ENCODE measurements around the gene EMC1.

The EMC1 gene

GRCh38 chr1:19205403-19205802 is 45.9 kb downstream of the EMC1 start:
- H3K4me1 ChIP-seq, result peaks cover 23 to 70% (median 42%) of the 10 kb centered on the region in 10 experiments
- H3K9me3 ChIP-seq (replicated peaks in 1 of 11), result no peaks in the 10 kb centered on the region
- TF ChIP-seq Cebpa-rat (IDR thresholded peaks at IDR 0.05), result no peak
- no peak overlapping the region for H3K27ac ChIP-seq
- peak overlapping the region in 7 of 11 experiments; percentile 10 to 95 (median 43); a peak in 7 of 22 replicates for H3K4me2 ChIP-seq
- H3K9ac ChIP-seq, result no peak overlapping the region
- no peak overlapping the region for H3K4me3 ChIP-seq
- peaks cover 18 to 62% (median 33%) of the 10 kb centered on the region in 11 experiments for H3K36me3 ChIP-seq
- no peaks in the 10 kb centered on the region for H3K27me3 ChIP-seq
- H4K20me1 ChIP-seq, result peaks cover 71 to 96% (median 94%) of the 10 kb centered on the region in 11 experiments

DNA sequence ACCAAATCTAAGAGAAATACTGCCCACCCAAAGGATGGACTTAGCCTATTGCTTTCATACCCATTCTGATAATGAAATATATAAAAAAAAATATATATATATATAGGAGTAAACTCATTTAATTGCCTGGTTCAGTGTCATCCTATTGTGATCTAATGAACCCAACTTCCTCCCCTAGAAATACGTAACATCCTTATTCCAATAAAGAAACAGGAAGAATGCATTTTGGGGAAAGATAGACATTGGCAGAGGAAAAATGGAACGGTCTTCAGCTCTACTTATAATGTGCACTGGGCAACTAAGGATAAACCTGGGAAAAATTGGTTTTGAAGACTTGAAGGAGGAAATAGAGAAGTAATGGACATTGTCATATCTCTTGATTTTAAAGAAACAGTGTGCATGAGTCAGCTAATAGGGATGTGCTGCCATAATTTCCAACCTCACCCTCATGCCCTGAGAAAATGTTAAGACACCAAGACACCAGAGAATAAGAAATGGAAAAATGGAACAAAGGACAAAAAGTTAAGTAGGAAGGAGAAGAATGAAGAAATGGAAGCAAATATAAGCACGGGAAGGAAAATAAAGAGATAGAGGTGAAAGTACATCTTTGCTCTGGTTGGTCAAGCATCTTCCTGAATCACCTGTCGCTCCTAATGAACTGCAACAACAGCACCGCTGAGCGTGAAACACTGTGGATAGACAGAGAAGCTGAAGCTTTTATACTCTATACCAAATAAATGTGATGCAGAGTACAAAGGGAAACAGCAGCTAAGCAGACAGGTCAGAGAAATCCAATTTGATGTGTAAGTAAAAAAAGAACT is 46.7 kb downstream of the EMC1 start:
- Histone ChIP-seq H3K36me3 (peaks cover 26 to 69% (median 40%) of the 10 kb centered on the region in 11 experiments), H3K4me2 (peak overlapping the region in 7 of 11 experiments; percentile 15 to 95 (median 44); a peak in 12 of 22 replicates), H3K27ac (peak overlapping the region in 1 of 11 experiments; percentile 11; a peak in 2 of 22 replicates), H3K27me3 (no peaks in the 10 kb centered on the region), H4K20me1 (peaks cover 78 to 100% (median 99%) of the 10 kb centered on the region in 11 experiments), H3K4me3 (no peak overlapping the region), H3K9ac (no peak overlapping the region), H3K9me3 (replicated peaks in 1 of 11) (no peaks in the 10 kb centered on the region), H3K4me1 (peaks cover 23 to 70% (median 42%) of the 10 kb centered on the region in 10 experiments)
- TF ChIP-seq Cebpa-rat (IDR thresholded peaks at IDR 0.05), result no peak

- H3K4me3 ChIP-seq, result no peak overlapping the region
- no peak overlapping the region for H3K9ac ChIP-seq
- H3K27me3 ChIP-seq, result no peaks in the 10 kb centered on the region
- no peak overlapping the region for H3K27ac ChIP-seq
- H4K20me1 ChIP-seq, result peaks cover 84 to 100% (median 99%) of the 10 kb centered on the region in 11 experiments
- H3K9me3 ChIP-seq (replicated peaks in 1 of 11), result no peaks in the 10 kb centered on the region
- peaks cover 16 to 62% (median 37%) of the 10 kb centered on the region in 10 experiments for H3K4me1 ChIP-seq
- no peak overlapping the region for H3K4me2 ChIP-seq
- no peak for TF ChIP-seq Cebpa-rat (IDR thresholded peaks at IDR 0.05)
- peaks cover 38 to 82% (median 52%) of the 10 kb centered on the region in 11 experiments for H3K36me3 ChIP-seq
Observed at GRCh38 chr1:19203440-19203839, 47.9 kb downstream of the EMC1 start.

- Histone ChIP-seq H3K36me3 (peaks cover 48 to 89% (median 61%) of the 10 kb centered on the region in 11 experiments), H4K20me1 (peaks cover 73 to 100% (median 90%) of the 10 kb centered on the region in 11 experiments)
- no peak for TF ChIP-seq Cebpa-rat (IDR thresholded peaks at IDR 0.05)
Observed at GRCh38 chr1:19202396-19202795, 48.9 kb downstream of the EMC1 start.

DNA sequence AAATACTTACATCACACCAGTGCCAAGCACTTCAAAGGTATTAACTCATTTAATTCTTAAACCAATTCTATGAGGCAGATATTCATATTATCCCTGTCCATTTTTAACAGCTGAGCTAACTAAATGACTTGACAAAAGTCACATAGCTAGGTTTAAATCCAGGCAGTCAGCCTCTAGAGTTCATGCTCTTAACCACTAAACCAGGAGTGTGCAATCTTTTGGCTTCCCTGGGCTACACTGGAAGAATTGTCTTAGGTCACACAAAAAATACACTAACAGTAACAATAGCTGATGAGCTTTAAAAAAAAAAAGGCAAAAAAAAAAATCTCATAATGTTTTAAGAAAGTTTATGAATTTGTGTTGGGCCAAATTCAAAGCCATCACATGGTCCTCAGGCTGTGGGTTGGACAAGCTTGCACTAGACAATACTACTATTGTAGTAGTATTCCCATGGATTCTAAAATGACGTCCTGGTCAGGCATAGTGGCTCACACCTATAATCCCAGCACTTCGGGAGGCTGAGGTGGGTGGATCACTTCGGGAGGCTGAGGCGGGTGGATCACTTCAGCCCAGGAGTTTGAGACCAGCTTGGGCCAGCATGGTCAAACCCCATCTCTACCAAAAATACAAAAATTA is 51.2 kb downstream of the EMC1 start:
- peaks cover 71 to 98% (median 83%) of the 10 kb centered on the region in 11 experiments for H3K36me3 ChIP-seq
- no peaks in the 10 kb centered on the region for H3K27me3 ChIP-seq
- peaks cover 58 to 99% (median 69%) of the 10 kb centered on the region in 11 experiments for H4K20me1 ChIP-seq
- no peak overlapping the region for H3K27ac ChIP-seq
- no peak overlapping the region for H3K9ac ChIP-seq
- H3K4me1 ChIP-seq, result peaks cover 0 to 29% (median 10%) of the 10 kb centered on the region in 10 experiments; a peak in 14 of 20 replicates
- TF ChIP-seq Cebpa-rat (IDR thresholded peaks at IDR 0.05), result no peak
- no peaks in the 10 kb centered on the region for H3K9me3 ChIP-seq (replicated peaks in 1 of 11)
- no peak overlapping the region for H3K4me2 ChIP-seq
- H3K4me3 ChIP-seq, result no peak overlapping the region

More at GRCh38 chr1:19202396-19202795, 48.9 kb downstream of the EMC1 start:
- no peak overlapping the region for H3K4me3 ChIP-seq
- no peak overlapping the region for H3K27ac ChIP-seq
- H3K9me3 ChIP-seq (replicated peaks in 1 of 11), result no peaks in the 10 kb centered on the region
- no peaks in the 10 kb centered on the region for H3K27me3 ChIP-seq
- H3K4me2 ChIP-seq, result no peak overlapping the region
- H3K4me1 ChIP-seq, result peaks cover 6 to 52% (median 26%) of the 10 kb centered on the region in 10 experiments; a peak in 18 of 20 replicates
- H3K9ac ChIP-seq, result no peak overlapping the region

GRCh38 chr1:19199329-19199968 is 51.9 kb downstream of the EMC1 start:
- H3K4me2 ChIP-seq, result no peak overlapping the region
- no peak overlapping the region for H3K27ac ChIP-seq
- peaks cover 0 to 22% (median 3%) of the 10 kb centered on the region in 10 experiments; a peak in 14 of 20 replicates for H3K4me1 ChIP-seq
- TF ChIP-seq Cebpa-rat (IDR thresholded peaks at IDR 0.05), result no peak
- peaks cover 52 to 98% (median 65%) of the 10 kb centered on the region in 11 experiments for H4K20me1 ChIP-seq
- H3K27me3 ChIP-seq, result no peaks in the 10 kb centered on the region
- H3K36me3 ChIP-seq, result peaks cover 78 to 98% (median 89%) of the 10 kb centered on the region in 11 experiments
- no peaks in the 10 kb centered on the region for H3K9me3 ChIP-seq (replicated peaks in 1 of 11)
- no peak overlapping the region for H3K9ac ChIP-seq
- no peak overlapping the region for H3K4me3 ChIP-seq

- peaks cover 84 to 100% (median 96%) of the 10 kb centered on the region in 11 experiments for H3K36me3 ChIP-seq
- no peak overlapping the region for H3K9ac ChIP-seq
- H3K4me3 ChIP-seq, result no peak overlapping the region
- no peak overlapping the region for H3K27ac ChIP-seq
- no peak for TF ChIP-seq Cebpa-rat (IDR thresholded peaks at IDR 0.05)
- no peaks in the 10 kb centered on the region for H3K9me3 ChIP-seq (replicated peaks in 1 of 11)
- H3K4me2 ChIP-seq, result no peak overlapping the region
- H3K27me3 ChIP-seq, result no peaks in the 10 kb centered on the region
- H4K20me1 ChIP-seq, result peaks cover 46 to 98% (median 65%) of the 10 kb centered on the region in 11 experiments
- H3K4me1 ChIP-seq, result peaks cover 0 to 16% (median 0%) of the 10 kb centered on the region in 10 experiments; a peak in 4 of 20 replicates
Observed at GRCh38 chr1:19198820-19199219, 52.5 kb downstream of the EMC1 start.

DNA sequence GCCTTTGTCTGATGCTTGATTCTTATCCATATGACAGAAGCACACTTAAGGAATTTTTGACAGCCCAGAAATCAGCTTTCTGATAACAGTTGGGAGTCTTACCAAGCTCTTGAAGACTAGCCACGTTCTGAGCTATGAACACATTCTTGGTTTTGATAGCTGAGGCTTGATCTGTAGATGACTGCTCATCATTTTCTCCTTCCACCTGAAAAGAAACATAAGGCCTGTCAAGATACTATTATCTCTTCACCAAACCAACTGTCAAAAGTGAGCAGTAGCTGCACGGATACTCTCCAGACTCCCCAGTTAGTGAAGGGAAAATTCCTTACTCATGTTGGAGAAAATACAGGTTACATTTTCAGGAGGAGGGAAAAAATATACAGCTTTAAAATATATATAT is 53.5 kb downstream of the EMC1 start:
- peaks cover 36 to 98% (median 56%) of the 10 kb centered on the region in 11 experiments for H4K20me1 ChIP-seq
- H3K4me3 ChIP-seq, result no peak overlapping the region
- no peak overlapping the region for H3K4me2 ChIP-seq
- H3K9me3 ChIP-seq (replicated peaks in 1 of 11), result no peaks in the 10 kb centered on the region
- peaks cover 92 to 100% (median 98%) of the 10 kb centered on the region in 11 experiments for H3K36me3 ChIP-seq
- H3K27me3 ChIP-seq, result no peaks in the 10 kb centered on the region
- no peak overlapping the region for H3K27ac ChIP-seq
- peaks cover 0 to 8% (median 0%) of the 10 kb centered on the region in 10 experiments; a peak in 1 of 20 replicates for H3K4me1 ChIP-seq
- H3K9ac ChIP-seq, result no peak overlapping the region
- no peak for TF ChIP-seq Cebpa-rat (IDR thresholded peaks at IDR 0.05)
